Trophoblast cell (in vitro differentiated cells and primary cell): ENCODE data around the gene ZMYND8.

ENCODE experiments used
- DNase-seq, 2 donors: peaks; one replicate each; pipeline ENCODE4 v3.0.0-alpha.2; 2016
- H2AFZ ChIP-seq: 2 replicates; pipeline ENCODE4 v1.6.1; 2013; ENCODE audit warnings: low read length, moderate library complexity, mild to moderate bottlenecking; ENCODE audit not compliant: insufficient read depth, poor library complexity
- H2AK5ac ChIP-seq: 2 replicates; pipeline ENCODE4 v1.6.1; 2013; ENCODE audit warnings: mild to moderate bottlenecking, low read length
- H2BK120ac ChIP-seq: 2 replicates; pipeline ENCODE4 v1.6.1; 2013; ENCODE audit warnings: low read length, mild to moderate bottlenecking, moderate library complexity; ENCODE audit not compliant: insufficient read depth, poor library complexity
- H2BK12ac ChIP-seq: 2 replicates; pipeline ENCODE4 v1.6.1; 2013; ENCODE audit warnings: mild to moderate bottlenecking, low read length, moderate library complexity
- H2BK5ac ChIP-seq: 2 replicates; pipeline ENCODE4 v1.6.1; 2013; ENCODE audit warnings: low read length, low read depth, moderate library complexity, mild to moderate bottlenecking; ENCODE audit not compliant: poor library complexity
- H3K14ac ChIP-seq: 2 replicates; pipeline ENCODE4 v1.6.1; 2013; ENCODE audit warnings: mild to moderate bottlenecking, low read length
- H3K18ac ChIP-seq: 2 replicates; pipeline ENCODE4 v1.6.1; 2013; ENCODE audit warnings: mild to moderate bottlenecking, low read length
- H3K23ac ChIP-seq: 2 replicates; pipeline ENCODE4 v1.6.1; 2013; ENCODE audit warnings: low read length
- H3K27ac ChIP-seq: 2 replicates; pipeline ENCODE4 v1.5.1; 2013; ENCODE audit warnings: low read depth, mild to moderate bottlenecking, inconsistent platforms, low read length, moderate library complexity
- H3K27me3 ChIP-seq: 2 replicates; pipeline ENCODE4 v1.6.1; 2013; ENCODE audit warnings: inconsistent platforms, mild to moderate bottlenecking, low read length, moderate library complexity; ENCODE audit not compliant: insufficient read depth
- H3K36me3 ChIP-seq, 2 experiments: 1 replicate in 1 of 2; 2 replicates in 1 of 2; pipeline ENCODE4 v1.6.1; 2013; ENCODE audit warnings: low read length in 2 of 2, mild to moderate bottlenecking in 2 of 2, moderate library complexity in 1 of 2; ENCODE audit not compliant: insufficient read depth in 2 of 2, control insufficient read depth in 1 of 2
- H3K4ac ChIP-seq: 2 replicates; pipeline ENCODE4 v1.6.1; 2013; ENCODE audit warnings: low read depth, mild to moderate bottlenecking, low read length, moderate library complexity
- H3K4me1 ChIP-seq, 2 experiments: 1 replicate in 1 of 2; 2 replicates in 1 of 2; pipeline ENCODE4 v1.6.1; 2013; ENCODE audit warnings: low read length in 2 of 2, mild to moderate bottlenecking in 2 of 2, moderate library complexity in 1 of 2; ENCODE audit not compliant: insufficient read depth in 2 of 2, control insufficient read depth in 1 of 2
- H3K4me2 ChIP-seq: 2 replicates; pipeline ENCODE4 v1.6.1; 2013; ENCODE audit warnings: inconsistent platforms, mild to moderate bottlenecking, low read length, moderate library complexity
- H3K4me3 ChIP-seq: 2 replicates; pipeline ENCODE4 v1.5.1; 2013; ENCODE audit warnings: mild to moderate bottlenecking, low read depth, low read length, inconsistent platforms
- H3K79me1 ChIP-seq: one replicate; pipeline ENCODE4 v1.6.1; 2013; ENCODE audit warnings: low read length
- H3K79me2 ChIP-seq: 2 replicates; pipeline ENCODE4 v1.6.1; 2013; ENCODE audit warnings: low read length, mild to moderate bottlenecking; ENCODE audit not compliant: control insufficient read depth, insufficient read depth, poor library complexity
- H3K9ac ChIP-seq: 2 replicates; pipeline ENCODE4 v1.6.1; 2013; ENCODE audit warnings: mild to moderate bottlenecking, low read length
- H3K9me3 ChIP-seq: 2 replicates; pipeline ENCODE4 v1.6.1; 2013; ENCODE audit warnings: low read depth, mild to moderate bottlenecking, control low read depth, inconsistent platforms, low read length; ENCODE audit not compliant: insufficient read depth
- H4K12ac ChIP-seq: 2 replicates; pipeline ENCODE4 v1.6.1; 2013; ENCODE audit warnings: low read depth, mild to moderate bottlenecking, low read length, moderate library complexity
- H4K8ac ChIP-seq: 2 replicates; pipeline ENCODE4 v1.6.1; 2013; ENCODE audit warnings: low read depth, mild to moderate bottlenecking, low read length, moderate library complexity
- H4K91ac ChIP-seq: one replicate; pipeline ENCODE4 v1.6.1; 2013; ENCODE audit warnings: low read depth, mild to moderate bottlenecking, low read length, moderate library complexity
- WGBS: extraction: QIAGEN DNeasy Blood & Tissue Kit; methylation state at CpG from one replicate; pipeline ENCODE4 v1.1.7; 2013; ENCODE audit warnings: missing lambda C conversion rate; ENCODE audit not compliant: insufficient read length, insufficient coverage; ENCODE audit errors: extremely low coverage; 5-methylcytosine and 5-hydroxymethylcytosine counted together

The ZMYND8 gene

DNA sequence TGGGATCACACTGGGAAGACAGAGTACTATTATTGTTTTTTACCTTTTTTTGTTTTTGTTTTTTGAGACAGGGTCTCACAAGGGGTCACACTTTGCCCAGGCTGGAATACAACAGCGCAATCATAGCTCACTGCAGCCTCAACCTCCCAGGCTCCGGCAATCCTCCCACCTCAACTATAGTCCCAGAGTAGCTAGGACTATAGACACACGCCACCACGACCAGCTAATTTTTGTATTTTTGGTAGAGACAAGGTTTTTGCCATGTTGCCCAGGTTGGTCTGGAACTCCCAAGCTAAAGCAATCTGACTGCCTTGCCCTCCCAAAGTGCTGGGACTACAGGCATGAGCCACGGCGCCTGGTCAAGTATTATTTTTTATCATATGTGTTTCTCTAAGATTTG, 81.0 kb downstream of the ZMYND8 start:
- Histone ChIP-seq H3K36me3 (peaks cover 27 to 36% of the 10 kb centered on the region in 2 experiments), H3K27ac (peak overlapping the region; percentile 16), H4K8ac (peak overlapping the region; percentile 29), H3K4me3 (no peak overlapping the region), H3K27me3 (no peaks in the 10 kb centered on the region), H3K9me3 (peaks cover 2% of the 10 kb centered on the region), H4K91ac (peak overlapping the region; percentile 57), H2BK120ac (no peak overlapping the region), H3K18ac (peak overlapping the region; percentile 56), H3K9ac (no peak overlapping the region), H4K12ac (no peak overlapping the region), H3K4me1 (peaks cover 4 to 8% of the 10 kb centered on the region in 2 experiments), H3K23ac (no peak overlapping the region), H3K79me2 (peaks cover 2% of the 10 kb centered on the region), H2BK5ac (no peak overlapping the region), H2AFZ (no peak overlapping the region), H2BK12ac (peak overlapping the region; percentile 54), H3K4me2 (no peak overlapping the region), H3K4ac (no peak overlapping the region), H3K79me1 (peaks cover 5% of the 10 kb centered on the region), H2AK5ac (no peak overlapping the region), H3K14ac (no peak overlapping the region)
- no CpG with 5 or more reads among the region's 6 CpGs for WGBS
- no peak for DNase-seq

DNA sequence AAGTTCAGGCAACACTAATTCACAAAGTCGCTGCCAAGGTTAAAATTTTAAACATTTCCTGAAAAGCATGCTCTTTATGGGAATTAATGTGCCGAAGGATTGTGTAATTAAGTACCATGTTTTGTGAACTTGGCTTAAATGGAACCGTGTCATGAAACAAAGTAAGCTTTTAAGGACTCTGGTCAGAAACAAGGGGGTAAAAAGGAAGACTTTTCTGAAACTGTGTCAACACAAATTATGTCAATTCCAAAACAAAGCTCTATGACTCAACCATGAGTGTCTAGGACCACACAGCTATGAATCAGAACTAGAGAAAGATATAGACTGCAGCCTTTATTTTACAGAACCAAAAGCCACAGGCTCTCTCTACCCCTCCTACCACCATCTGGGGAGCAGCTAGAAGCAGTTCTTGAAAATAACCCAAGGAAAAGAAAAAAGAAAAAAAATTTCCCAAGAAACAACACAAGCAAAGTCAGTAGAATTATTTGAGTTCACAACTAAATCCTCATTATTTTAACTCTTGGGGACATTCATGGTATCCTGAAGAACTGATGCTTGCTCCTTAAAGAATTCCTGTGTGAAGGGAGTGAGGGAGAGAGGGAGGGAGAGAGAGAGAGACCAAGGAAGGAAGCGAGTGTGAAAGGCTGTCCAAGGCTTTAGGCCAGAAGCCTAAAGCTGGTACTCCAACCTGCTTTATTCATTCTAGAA, 81.9 kb downstream of the ZMYND8 start:
- H3K18ac ChIP-seq: no peak overlapping the region
- no peak overlapping the region for H4K12ac ChIP-seq
- H3K27me3 ChIP-seq: no peaks in the 10 kb centered on the region
- H2AFZ ChIP-seq: no peak overlapping the region
- H3K79me1 ChIP-seq: peaks cover 5% of the 10 kb centered on the region
- H3K79me2 ChIP-seq: peaks cover 2% of the 10 kb centered on the region
- H3K36me3 ChIP-seq: peaks cover 24 to 33% of the 10 kb centered on the region in 2 experiments
- no peak overlapping the region for H2AK5ac ChIP-seq
- H3K4me2 ChIP-seq: no peak overlapping the region
- WGBS: no CpG with 5 or more reads among the region's 4 CpGs
- H2BK120ac ChIP-seq: no peak overlapping the region
- no peak overlapping the region for H4K8ac ChIP-seq
- no peak overlapping the region for H2BK5ac ChIP-seq
- H3K9ac ChIP-seq: no peak overlapping the region
- H3K14ac ChIP-seq: no peak overlapping the region
- DNase-seq: peak; percentile 36 to 74
- no peak overlapping the region for H2BK12ac ChIP-seq
- H3K4me3 ChIP-seq: no peak overlapping the region
- H3K27ac ChIP-seq: peak overlapping the region; percentile 60
- no peak overlapping the region for H3K4ac ChIP-seq
- H4K91ac ChIP-seq: peak overlapping the region; percentile 1
- peaks cover 2% of the 10 kb centered on the region for H3K9me3 ChIP-seq
- no peak overlapping the region for H3K23ac ChIP-seq
- H3K4me1 ChIP-seq: peaks cover 4 to 8% of the 10 kb centered on the region in 2 experiments

DNA sequence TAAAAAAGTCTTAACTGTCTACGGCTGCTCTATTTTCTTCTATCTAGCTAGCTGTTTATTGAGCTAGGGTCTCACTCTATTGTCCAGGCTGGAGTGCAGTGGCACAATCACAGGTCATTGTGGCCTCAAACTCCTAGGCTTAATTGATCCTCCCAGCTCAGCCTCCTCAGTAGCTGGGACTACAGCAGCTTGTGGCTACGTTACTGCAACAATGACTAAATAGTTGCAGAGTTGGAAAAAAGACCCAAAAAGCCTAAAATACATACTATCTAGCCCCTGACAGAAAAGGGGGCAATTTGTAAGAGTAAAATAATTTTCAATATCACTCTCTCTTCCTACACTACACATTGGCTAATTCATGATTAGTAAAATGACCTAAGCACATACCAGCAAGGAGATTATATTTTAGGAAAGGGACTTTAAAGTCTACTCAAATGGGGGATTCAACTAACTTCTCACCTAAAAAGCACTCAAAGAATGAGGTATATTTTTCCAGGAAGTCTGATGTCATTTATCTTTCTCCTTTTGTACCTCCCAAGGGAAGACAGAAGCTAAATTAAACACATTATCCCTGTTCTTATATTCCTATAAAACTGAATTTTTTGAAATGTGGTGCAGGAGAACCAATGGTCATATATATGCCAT, 82.8 kb downstream of the ZMYND8 start:
- Histone ChIP-seq H2BK120ac (peak overlapping the region; percentile 64), H3K4me3 (no peak overlapping the region), H2BK12ac (peak overlapping the region; percentile 90), H3K27me3 (no peaks in the 10 kb centered on the region), H4K8ac (no peak overlapping the region), H3K4ac (no peak overlapping the region), H3K79me1 (peaks cover 5% of the 10 kb centered on the region), H3K9me3 (peaks cover 2% of the 10 kb centered on the region), H4K91ac (peak overlapping the region; percentile 57), H3K9ac (no peak overlapping the region), H3K4me2 (no peak overlapping the region), H3K79me2 (peaks cover 2% of the 10 kb centered on the region), H3K4me1 (peaks cover 3 to 8% of the 10 kb centered on the region in 2 experiments), H3K27ac (peak overlapping the region; percentile 16), H2AFZ (no peak overlapping the region), H2BK5ac (peak overlapping the region; percentile 88), H3K18ac (peak overlapping the region; percentile 76), H3K14ac (no peak overlapping the region), H2AK5ac (no peak overlapping the region), H3K36me3 (peaks cover 24 to 30% of the 10 kb centered on the region in 2 experiments), H3K23ac (no peak overlapping the region), H4K12ac (no peak overlapping the region)
- no CpG with 5 or more reads among the region's 2 CpGs for WGBS
- DNase-seq: peak in 1 of 2 donors; percentile 71

DNA sequence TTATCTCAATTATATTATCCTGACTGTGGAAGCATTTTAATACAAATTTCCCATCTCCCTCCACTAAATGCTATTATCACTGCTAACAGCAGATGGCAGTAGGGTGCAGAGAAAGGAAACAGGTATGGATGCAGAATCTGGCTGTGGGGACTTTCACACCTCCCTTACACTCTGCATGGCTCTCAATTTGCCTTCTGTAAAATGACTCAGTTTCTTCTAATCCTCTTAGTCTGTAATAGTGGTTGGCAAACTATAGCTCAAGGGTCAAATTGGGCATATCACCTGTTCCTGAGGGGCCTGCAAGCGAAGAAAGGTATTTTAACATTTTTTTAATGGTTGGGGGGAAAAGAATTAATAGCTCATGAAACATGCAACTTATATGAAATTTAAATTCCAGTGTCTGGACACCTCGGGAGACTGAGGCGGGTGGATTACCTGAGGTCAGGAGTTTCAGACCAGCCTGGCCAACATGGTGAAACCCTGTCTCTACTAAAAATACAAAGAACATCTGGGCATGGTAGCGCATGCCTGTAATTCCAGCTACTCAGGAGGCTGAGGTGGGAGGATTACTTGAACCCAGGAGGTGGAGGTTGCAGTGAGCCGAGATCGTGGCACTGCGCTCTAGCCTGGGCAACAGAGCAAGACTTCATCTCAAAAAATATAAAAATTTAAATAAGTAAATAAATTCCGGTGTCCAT, 83.5 kb downstream of the ZMYND8 start:
- no peak overlapping the region for H2BK12ac ChIP-seq
- H4K12ac ChIP-seq: no peak overlapping the region
- H3K79me1 ChIP-seq: peaks cover 5% of the 10 kb centered on the region
- H2AFZ ChIP-seq: no peak overlapping the region
- H3K14ac ChIP-seq: no peak overlapping the region
- H3K23ac ChIP-seq: no peak overlapping the region
- H3K4ac ChIP-seq: no peak overlapping the region
- no peaks in the 10 kb centered on the region for H3K27me3 ChIP-seq
- H3K36me3 ChIP-seq: peaks cover 22 to 27% of the 10 kb centered on the region in 2 experiments
- peak overlapping the region; percentile 16 for H3K27ac ChIP-seq
- H3K79me2 ChIP-seq: peaks cover 2% of the 10 kb centered on the region
- H3K18ac ChIP-seq: no peak overlapping the region
- H2BK5ac ChIP-seq: no peak overlapping the region
- no peak overlapping the region for H3K4me3 ChIP-seq
- no CpG with 5 or more reads among the region's 8 CpGs for WGBS
- DNase-seq: peak; percentile 56 to 87
- no peak overlapping the region for H3K4me2 ChIP-seq
- peaks cover 3 to 8% of the 10 kb centered on the region in 2 experiments for H3K4me1 ChIP-seq
- H3K9ac ChIP-seq: no peak overlapping the region
- H4K91ac ChIP-seq: peak overlapping the region; percentile 57
- H3K9me3 ChIP-seq: peaks cover 2% of the 10 kb centered on the region
- H4K8ac ChIP-seq: no peak overlapping the region
- no peak overlapping the region for H2BK120ac ChIP-seq
- H2AK5ac ChIP-seq: no peak overlapping the region
